ENCODE measurements around the gene TGFBR2. TPM values are rescaled to one million over a fixed set of nuclear protein-coding genes. Genes with fewer than 3 reads are reported as not detected.

The TGFBR2 gene
- polyA plus RNA-seq, 3 donors = 122 to 137 (median 125) TPM

DNA sequence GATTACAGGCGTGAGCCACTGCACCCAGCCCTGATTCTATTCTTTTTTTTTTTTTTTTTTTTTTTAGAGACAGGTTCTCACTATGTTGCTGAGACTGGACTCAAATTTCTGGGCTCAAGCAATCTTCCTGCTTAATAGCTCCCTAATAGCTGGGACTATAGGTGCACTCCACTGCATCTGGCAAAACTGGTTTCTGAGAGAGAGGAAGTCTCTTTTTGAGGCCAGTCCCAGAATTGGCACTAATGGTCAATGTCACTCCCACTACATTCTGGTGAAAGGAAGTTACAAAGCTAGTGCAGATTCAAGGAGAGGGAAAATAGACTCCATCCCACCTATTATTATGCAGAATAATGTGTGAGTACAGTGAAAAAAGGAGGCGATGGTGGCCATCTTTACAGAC lies 5.8 kb upstream of the TGFBR2 start:
- no peak for DNase-seq (ENCODE audit: low read depth in 3 of 3, low spot score in 2 of 3)

- no peak for DNase-seq (ENCODE audit: low read depth in 3 of 3, low spot score in 2 of 3)
Observed at GRCh38 chr3:30602946-30603345, 3.5 kb upstream of the TGFBR2 start.

DNA sequence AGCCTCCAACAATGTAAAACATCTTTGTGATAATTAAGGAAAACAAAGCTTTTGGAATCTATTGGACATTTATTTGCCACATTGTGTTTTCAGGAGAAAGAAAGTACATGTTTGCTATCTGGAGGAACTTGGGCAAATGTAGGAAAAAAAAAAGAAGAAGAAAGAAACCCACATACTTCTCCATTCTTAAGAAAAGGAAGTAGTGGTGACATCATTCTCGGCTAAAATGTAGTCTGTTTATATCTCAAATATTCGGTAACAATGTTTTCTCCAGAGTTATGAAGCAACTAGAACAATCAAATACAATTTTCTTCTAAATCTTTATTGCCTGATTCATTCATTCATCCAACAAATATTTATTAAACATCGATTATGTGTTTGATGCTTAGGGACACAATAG lies 2.3 kb upstream of the TGFBR2 start:
- no peak for DNase-seq (ENCODE audit: low read depth in 3 of 3, low spot score in 2 of 3)

DNA sequence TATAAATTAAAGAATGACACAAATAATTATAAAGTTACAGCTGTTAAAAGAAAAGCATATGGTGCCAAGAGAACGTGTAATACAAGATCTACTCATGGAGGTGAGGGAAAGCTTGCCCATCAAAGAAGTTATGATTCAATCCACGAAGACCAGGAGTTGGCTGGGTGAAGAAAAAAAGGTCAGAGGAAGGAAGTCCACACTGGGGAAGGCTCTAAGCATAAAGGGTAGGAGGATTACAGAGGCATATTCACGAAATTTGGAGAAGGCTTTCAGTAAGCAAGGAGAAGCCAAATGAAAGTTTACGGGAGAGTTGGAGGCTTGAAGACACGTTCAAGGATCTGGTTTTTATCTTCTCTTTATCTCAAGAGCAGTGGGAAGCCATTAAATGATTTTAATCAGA lies 1.8 kb upstream of the TGFBR2 start:
- no peak for DNase-seq (ENCODE audit: low read depth in 3 of 3, low spot score in 2 of 3)

DNA sequence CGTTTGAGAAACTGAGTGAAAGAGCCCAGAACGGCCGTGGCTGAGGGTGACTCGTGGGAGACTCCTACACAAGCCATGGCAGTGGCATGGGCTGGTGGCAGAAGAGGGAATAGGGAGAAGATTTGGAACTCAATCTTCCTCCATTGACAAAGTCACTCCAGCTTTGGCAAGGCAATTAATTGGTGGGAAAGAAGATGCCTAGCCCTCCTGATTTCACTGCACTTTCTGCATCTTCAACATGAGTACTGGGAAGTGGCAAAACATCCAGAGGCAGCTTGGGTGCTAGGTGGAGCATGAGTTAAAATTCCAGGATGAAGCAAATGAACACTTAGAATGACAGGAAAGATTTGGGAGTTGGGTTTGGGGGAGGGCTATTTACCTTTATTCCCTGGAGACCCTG lies 1.4 kb upstream of the TGFBR2 start:
- DNase-seq (ENCODE audit: low read depth in 3 of 3, low spot score in 2 of 3) = no peak

DNA sequence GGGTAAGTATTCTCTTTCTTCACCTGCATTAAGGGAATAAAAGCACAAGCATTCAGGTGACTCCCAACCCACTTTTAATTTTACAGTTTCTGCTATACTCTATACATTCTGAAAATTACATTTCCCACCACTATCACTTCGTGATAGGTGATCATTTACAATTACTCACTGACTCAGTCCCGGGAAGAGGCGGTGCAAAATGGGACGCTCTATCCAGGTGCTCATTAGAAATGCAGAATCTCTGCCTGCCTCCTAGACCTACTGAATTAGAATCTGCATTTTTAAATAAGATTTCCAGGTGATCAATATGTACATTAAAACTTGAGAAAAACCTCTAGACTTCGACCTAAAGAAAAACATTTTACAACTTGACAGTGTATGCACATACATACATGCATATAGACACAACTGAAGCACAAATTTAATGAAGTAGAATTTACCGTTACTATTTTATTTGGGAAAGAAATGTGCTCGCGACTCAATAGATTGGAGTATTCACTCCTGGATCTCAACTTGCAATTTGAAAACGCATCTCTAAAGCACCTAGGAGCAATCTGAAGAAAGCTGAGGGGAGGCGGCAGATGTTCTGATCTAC lies 598 bp upstream of the TGFBR2 start:
- no peak for DNase-seq (ENCODE audit: low read depth in 3 of 3, low spot score in 2 of 3)

DNA sequence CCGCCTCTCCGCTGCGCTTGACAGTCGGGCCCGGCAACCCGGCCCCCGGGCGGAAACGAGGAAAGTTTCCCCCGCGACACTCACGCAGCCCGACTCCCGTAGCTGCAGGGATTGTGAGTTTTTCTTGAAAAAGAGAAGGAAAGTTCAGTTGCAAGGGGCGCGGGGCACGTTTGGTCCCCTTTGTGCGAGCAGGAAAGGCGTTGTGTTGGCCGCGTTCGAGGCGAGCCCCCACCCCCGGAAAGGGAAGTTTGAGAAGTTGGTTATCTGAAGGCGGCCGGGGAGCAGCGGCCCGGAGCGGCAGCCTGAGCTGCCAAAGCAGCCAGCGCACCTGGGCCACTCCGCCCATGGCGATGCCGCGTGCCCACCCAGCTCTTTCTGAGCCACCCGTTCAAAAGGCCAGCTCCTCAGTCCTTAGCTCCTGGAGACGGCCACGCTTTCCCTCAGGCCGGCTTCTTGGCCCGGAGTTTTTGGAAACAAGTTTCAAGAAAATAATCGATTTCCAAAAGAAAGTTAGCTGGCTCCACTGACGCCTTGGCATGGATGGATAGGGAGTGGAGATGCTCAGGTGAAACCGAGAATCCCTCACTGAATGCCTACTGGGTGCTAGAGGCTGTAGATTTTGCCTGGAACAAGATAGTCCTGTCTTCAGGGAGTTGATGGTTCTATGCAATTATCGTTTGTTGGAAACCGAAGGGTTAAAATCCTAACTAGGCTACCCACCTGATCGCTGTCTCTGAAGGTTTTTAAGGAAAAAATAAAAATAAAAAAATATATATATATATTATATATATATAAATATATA lies 832 bp downstream of the TGFBR2 start:
- peak in 1 of 3 donors; percentile 27 for DNase-seq (ENCODE audit: low read depth in 3 of 3, low spot score in 2 of 3)

DNA sequence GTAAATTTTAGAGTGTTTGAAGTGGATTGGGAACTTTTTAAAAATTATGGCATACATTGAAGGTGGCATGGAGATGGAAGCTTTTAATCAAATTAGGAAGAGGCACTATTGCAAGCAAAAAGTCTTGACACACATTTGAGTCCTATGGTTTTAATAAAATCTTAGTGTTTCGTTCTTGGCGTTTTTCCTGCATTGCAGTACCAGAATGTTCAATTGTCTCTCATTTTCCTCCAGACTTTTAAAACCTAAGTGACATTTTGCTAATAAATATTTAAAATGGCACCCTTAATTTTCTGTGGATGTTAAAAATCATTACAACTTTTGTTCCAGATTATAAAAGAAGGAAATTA lies 2.2 kb downstream of the TGFBR2 start:
- DNase-seq (ENCODE audit: low read depth in 3 of 3, low spot score in 2 of 3) = no peak

DNA sequence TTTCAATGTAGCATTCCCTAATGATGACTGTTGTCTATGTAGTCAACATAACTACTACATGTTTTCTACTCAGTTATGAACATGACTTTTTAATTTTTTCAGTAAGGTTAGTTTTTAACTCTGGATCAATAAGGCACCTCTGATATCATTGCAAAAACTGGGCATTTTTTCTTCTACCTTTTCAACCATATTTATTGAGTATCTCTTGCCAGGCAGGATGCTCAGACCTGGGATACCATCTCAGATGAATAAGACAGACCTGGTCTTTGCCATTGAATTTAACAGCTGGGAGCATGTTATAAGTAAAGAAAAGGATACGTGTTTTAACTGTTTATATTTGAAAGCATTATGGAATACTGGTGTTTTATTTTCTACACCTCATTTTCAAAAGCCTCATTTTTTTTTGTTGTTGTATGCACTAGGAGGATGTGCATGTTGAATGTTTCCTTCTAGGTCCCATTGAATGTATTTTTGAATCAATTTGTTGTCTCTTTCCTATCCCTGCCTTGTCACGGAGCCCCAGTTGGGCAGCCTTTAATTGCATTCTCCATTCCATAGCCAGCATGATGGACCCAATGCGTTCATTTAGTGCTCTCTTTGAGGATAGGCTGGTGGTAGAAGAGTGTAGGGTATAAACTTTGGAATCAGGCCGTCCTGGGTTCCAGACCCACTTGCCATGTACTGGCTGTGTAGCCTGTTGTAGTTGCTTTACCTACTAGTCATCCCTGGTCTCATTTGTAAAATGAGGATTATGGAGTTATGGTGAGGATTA lies 3.7 kb downstream of the TGFBR2 start:
- no peak for DNase-seq (ENCODE audit: low read depth in 3 of 3, low spot score in 2 of 3)

GRCh38 chr3:30610702-30611368 lies 4.4 kb downstream of the TGFBR2 start:
- no peak for DNase-seq (ENCODE audit: low read depth in 3 of 3, low spot score in 2 of 3)

GRCh38 chr3:30611613-30612436 lies 5.4 kb downstream of the TGFBR2 start:
- DNase-seq (ENCODE audit: low read depth in 3 of 3, low spot score in 2 of 3) = no peak

- no peak for DNase-seq (ENCODE audit: low read depth in 3 of 3, low spot score in 2 of 3)
Observed at GRCh38 chr3:30612437-30613132, 6.2 kb downstream of the TGFBR2 start.

DNA sequence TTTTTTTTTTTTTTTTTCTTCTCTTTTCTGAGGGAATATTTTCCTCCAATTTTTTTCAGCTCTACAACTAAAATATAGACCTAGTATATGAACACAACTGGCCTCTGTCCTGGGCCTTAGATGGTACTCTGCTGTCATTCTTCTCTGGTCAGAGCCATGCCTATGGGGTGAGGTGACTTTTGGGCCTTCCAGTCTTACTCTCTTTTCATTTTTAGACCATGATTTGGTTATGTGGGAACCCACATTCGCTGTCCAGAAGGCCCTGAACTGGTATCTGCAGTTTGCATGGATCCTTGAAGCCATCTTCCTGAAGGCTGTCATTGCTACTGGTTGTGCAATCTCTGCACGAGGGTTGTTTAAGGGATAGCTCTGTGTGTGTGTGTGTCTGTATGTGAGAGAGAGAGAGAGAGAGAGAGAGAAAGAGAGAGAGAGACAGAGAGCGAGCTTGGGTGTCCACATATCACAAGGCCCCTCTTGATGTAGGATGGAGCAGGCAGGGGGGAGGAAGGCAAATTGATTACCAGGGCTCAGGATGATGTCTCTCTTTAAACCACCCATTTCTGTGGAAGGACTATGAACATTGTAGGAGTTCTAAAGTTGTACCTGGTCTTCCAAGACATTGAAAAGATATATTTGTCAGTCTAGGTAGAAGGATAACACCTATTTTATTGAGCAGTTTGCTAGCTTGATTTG lies 6.9 kb downstream of the TGFBR2 start:
- no peak for DNase-seq (ENCODE audit: low read depth in 3 of 3, low spot score in 2 of 3)

DNA sequence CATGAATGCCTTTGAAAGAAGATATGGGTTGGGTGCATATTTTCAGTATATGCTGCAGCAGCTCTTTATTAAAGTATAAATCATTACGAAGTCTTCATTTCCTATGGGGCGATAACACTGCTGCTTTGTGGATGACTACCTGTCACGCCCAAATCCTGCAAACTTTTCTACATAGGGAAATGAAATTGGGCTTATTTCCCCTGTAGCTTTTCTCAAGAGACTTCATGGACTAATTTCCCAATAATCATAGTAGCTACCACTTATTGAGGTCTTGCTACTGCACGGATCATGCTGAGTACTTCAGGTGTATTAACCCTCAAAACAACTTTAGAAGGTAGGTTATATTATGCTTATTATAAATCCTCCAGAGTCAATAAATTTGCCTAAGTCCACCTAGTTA lies 8.0 kb downstream of the TGFBR2 start:
- DNase-seq (ENCODE audit: low read depth in 3 of 3, low spot score in 2 of 3) = no peak

DNA sequence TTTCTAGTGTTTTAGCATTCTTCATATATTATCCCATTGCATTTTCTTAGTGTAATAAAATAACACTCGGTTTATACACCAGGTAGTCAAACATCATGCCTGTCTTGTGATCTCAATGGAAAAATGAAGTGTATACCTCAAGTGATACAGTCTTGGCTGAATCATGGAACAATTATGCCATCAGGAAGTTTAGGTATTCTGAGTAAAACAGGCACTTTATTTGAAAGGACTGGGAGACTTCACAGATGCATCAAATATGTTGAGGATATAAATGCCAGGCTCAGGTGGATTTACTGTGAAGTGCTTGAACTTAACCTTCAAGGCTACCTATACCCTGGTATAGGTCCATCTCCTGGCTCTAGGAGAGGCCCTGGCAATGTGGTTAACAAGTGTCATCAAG lies 8.5 kb downstream of the TGFBR2 start:
- DNase-seq (ENCODE audit: low read depth in 3 of 3, low spot score in 2 of 3) = no peak

DNA sequence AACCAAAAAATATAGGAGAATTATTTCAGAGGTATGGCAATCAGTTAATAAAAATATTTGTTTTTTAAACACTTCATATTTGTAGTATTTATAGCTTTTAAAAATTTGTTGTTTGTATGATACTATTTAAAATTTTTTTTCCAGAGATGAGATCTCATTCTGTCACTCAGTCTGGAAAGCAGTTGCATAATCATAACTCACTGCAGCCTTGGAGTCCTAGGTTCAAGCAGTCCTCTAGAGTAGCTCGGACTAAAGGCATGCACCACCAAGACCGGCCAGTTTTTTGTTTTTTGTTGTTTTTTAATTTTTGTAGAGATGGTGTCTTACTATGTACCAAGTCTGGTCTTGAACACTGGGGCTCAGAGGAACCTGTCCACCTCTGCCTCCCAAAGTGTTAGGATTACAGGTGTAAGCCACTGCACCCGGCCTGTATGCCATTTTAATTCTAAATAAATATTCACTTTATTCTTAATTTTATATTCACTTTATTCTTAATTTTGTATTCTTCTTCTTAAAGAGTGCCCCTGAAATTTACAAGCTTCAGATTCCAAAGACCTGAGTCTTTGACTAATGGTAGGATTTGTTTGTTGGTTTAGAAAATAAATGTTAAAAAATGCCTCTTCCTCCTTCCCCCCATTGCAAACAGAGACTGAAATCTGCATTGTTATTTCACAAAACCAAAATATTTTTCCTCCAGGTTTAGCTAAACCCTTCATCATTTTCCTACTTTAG lies 9.4 kb downstream of the TGFBR2 start:
- no peak for DNase-seq (ENCODE audit: low read depth in 3 of 3, low spot score in 2 of 3)

- no peak for DNase-seq (ENCODE audit: low read depth in 3 of 3, low spot score in 2 of 3)
Observed at GRCh38 chr3:30616347-30617027, 10.1 kb downstream of the TGFBR2 start.

GRCh38 chr3:30617069-30617468 lies 10.7 kb downstream of the TGFBR2 start:
- DNase-seq (ENCODE audit: low read depth in 3 of 3, low spot score in 2 of 3) = no peak
